BE2C (cell line): ENCODE measurements around the gene SERTAD2.

Experiments used
- DNase-seq: peaks from one replicate; pipeline ENCODE4 v3.0.0-alpha.2; 2020
- H3K27me3 ChIP-seq: fragments of 250-450 bp; sonication (Bioruptor Pico); 2 replicates; pipeline ENCODE4 v1.5.1; 2020; ENCODE audit warnings: mild to moderate bottlenecking
- H3K36me3 ChIP-seq: fragments of 250-450 bp; sonication (Bioruptor Pico); 2 replicates; pipeline ENCODE4 v1.5.1; 2020; ENCODE audit warnings: mild to moderate bottlenecking
- H3K4me1 ChIP-seq: fragments of 250-450 bp; sonication (Bioruptor Pico); 2 replicates; pipeline ENCODE4 v1.5.1; 2020
- H3K4me3 ChIP-seq: 2 replicates; pipeline ENCODE4 v1.5.1; 2011; ENCODE audit warnings: low read depth, low read length
- H3K9me3 ChIP-seq: fragments of 250-450 bp; sonication (Bioruptor Pico); 2 replicates; pipeline ENCODE4 v1.5.1; 2020
- TF ChIP-seq, protein P1 (sequence below): IDR thresholded peaks from 2 replicates; pipeline ENCODE4 v1.5.1; 2012; ENCODE audit warnings: mild to moderate bottlenecking, low read depth, low read length

Gene SERTAD2

DNA sequence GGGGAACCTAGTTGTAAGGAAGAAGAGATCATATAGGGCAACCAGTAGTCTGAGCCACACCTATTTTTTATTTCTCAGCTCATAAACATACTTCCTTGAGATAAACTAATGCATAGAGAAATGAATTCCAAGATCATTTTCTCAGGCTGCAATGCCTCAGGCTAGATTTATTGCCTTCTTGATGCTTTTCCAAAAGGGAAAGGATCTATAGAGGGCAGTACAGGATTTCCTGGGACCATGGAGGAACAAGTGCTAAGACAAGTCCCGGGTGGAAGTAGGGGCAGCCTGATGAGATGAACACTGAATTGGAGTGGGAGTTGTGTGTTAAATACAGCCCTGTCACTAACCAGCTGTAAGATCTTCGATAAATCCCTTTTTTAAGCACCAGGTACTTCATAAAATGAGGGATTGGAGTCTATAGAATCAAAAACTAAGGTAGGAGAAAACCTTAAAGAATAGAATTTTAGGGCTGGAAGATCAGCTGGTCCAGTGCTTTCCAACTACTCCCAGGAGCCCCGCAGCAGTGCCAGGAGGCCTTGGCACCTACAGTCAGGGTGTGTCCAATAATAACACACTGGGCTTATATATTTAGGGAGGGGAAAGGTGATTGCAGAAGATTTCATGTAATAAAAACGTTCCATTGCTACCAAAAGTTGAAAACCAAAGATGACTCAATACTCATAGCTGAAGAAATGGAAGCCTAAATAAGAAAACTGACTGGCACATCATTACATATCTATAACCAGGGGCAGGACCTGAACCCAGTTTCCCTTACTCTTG lies 58.1 kb downstream of the SERTAD2 start:
- H3K4me1 ChIP-seq: no peaks in the 10 kb centered on the region
- H3K9me3 ChIP-seq: no peaks in the 10 kb centered on the region
- H3K4me3 ChIP-seq: no peak overlapping the region
- DNase-seq: no peak
- TF ChIP-seq, protein P1, sequence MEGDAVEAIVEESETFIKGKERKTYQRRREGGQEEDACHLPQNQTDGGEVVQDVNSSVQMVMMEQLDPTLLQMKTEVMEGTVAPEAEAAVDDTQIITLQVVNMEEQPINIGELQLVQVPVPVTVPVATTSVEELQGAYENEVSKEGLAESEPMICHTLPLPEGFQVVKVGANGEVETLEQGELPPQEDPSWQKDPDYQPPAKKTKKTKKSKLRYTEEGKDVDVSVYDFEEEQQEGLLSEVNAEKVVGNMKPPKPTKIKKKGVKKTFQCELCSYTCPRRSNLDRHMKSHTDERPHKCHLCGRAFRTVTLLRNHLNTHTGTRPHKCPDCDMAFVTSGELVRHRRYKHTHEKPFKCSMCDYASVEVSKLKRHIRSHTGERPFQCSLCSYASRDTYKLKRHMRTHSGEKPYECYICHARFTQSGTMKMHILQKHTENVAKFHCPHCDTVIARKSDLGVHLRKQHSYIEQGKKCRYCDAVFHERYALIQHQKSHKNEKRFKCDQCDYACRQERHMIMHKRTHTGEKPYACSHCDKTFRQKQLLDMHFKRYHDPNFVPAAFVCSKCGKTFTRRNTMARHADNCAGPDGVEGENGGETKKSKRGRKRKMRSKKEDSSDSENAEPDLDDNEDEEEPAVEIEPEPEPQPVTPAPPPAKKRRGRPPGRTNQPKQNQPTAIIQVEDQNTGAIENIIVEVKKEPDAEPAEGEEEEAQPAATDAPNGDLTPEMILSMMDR: peak; percentile 49
- no peaks in the 10 kb centered on the region for H3K27me3 ChIP-seq
- H3K36me3 ChIP-seq: no peaks in the 10 kb centered on the region

DNA sequence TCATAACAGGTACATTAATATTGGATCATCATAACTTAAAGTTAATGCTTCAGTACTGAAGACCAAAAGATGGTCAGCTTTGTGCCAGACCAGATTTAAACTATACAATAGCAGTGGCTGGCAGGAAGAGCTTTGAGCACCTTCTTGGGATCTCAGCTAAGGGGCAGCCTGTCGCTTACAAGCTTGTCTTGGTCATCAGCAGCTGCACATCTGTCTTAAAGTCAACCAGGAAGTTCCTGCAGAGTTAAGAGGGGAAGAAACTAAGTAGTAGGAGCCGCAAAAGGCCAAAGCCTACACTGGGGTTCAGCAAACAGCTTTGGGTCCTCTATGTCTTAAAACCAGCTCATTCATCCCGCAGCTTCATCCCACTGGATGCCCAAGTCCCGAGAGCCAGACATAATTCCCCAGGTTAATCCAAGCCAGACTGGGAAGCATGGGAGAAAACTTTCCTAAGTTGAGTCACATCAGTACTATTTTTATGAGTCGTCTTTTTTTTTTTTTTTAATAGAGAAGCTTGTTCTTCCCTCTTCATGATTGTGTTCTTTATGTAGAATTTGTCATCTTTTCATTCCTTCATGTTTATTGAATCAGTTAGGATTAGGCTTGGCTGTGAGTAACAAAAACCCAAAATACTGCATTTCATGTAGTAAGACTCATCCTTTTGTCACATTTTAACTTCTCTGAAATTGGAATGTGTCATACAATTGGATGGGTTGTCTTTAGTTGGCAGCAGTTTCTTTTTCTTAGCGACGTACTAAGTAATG lies 59.3 kb downstream of the SERTAD2 start:
- Histone ChIP-seq H3K4me3 (no peak overlapping the region), H3K27me3 (no peaks in the 10 kb centered on the region), H3K9me3 (no peaks in the 10 kb centered on the region), H3K36me3 (no peaks in the 10 kb centered on the region), H3K4me1 (no peaks in the 10 kb centered on the region)
- TF ChIP-seq, protein P1: no peak
- DNase-seq: no peak

- Histone ChIP-seq H3K27me3 (no peaks in the 10 kb centered on the region), H3K36me3 (no peaks in the 10 kb centered on the region), H3K4me1 (no peaks in the 10 kb centered on the region), H3K9me3 (no peaks in the 10 kb centered on the region), H3K4me3 (no peak overlapping the region)
- no peak for DNase-seq
- TF ChIP-seq, protein P1: no peak
Measured at GRCh38 chr2:64593035-64593655, 60.6 kb downstream of the SERTAD2 start.

DNA sequence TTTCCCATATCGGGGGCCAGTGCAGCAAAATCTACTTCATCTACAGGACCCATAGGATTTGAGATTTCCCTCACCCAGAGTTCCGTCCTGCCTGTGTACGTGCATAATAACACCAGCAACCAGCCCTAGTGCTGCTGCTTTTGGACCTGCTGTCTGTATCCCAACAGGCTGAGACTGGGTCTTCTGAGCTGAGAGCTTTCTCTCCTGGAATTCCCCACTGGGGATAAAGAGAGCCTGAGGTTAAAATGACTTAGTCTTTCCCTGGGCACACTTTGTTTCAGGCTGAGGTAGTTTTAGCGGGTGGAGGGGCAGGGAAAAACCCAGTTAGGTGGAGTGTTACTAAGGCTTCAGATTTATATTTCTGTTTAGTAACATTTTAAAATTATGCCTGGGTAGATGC lies 62.5 kb downstream of the SERTAD2 start:
- Histone ChIP-seq H3K9me3 (no peaks in the 10 kb centered on the region), H3K36me3 (no peaks in the 10 kb centered on the region), H3K4me3 (no peak overlapping the region), H3K27me3 (no peaks in the 10 kb centered on the region), H3K4me1 (no peaks in the 10 kb centered on the region)
- TF ChIP-seq, protein P1: no peak
- no peak for DNase-seq

GRCh38 chr2:64587561-64587960 lies 66.2 kb downstream of the SERTAD2 start:
- no peaks in the 10 kb centered on the region for H3K27me3 ChIP-seq
- no peak overlapping the region for H3K4me3 ChIP-seq
- DNase-seq: no peak
- H3K4me1 ChIP-seq: no peaks in the 10 kb centered on the region
- H3K36me3 ChIP-seq: no peaks in the 10 kb centered on the region
- no peaks in the 10 kb centered on the region for H3K9me3 ChIP-seq
- TF ChIP-seq, protein P1: no peak
